ENCODE results near the gene CADPS.

CADPS gene

GRCh38 chr3:62727536-62727935 is 147.7 kb downstream of the CADPS start:
- no peak overlapping the region for H3K27ac ChIP-seq
- no peak for TF ChIP-seq ZFX (IDR thresholded peaks at IDR 0.05)
- no peak for TF ChIP-seq CTCF (conservative IDR thresholded peaks at IDR 0.05)

- TF ChIP-seq CTCF (conservative IDR thresholded peaks at IDR 0.05): no peak
- TF ChIP-seq ZFX (IDR thresholded peaks at IDR 0.05): no peak
- no peak overlapping the region for H3K27ac ChIP-seq
These were observed 150.7 kb downstream of the CADPS start for GRCh38 chr3:62724503-62724902.

DNA sequence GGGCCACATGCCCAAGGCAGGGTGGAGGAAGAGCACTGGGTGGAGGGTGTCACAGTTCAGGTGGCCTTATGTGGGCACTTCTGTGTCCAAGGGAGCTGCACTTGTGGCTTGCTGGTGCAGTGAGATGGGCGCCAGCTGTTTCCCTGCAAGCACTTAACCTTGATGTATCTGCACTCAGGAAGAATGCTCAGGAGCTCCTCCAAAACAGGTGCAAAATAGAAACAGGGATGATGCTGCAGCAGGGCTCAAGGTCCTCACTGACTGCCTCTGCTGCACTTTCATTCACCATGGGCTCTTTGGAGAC is 151.3 kb downstream of the CADPS start:
- TF ChIP-seq ZFX (IDR thresholded peaks at IDR 0.05): no peak
- TF ChIP-seq CTCF (conservative IDR thresholded peaks at IDR 0.05): no peak
- H3K27ac ChIP-seq: no peak overlapping the region

DNA sequence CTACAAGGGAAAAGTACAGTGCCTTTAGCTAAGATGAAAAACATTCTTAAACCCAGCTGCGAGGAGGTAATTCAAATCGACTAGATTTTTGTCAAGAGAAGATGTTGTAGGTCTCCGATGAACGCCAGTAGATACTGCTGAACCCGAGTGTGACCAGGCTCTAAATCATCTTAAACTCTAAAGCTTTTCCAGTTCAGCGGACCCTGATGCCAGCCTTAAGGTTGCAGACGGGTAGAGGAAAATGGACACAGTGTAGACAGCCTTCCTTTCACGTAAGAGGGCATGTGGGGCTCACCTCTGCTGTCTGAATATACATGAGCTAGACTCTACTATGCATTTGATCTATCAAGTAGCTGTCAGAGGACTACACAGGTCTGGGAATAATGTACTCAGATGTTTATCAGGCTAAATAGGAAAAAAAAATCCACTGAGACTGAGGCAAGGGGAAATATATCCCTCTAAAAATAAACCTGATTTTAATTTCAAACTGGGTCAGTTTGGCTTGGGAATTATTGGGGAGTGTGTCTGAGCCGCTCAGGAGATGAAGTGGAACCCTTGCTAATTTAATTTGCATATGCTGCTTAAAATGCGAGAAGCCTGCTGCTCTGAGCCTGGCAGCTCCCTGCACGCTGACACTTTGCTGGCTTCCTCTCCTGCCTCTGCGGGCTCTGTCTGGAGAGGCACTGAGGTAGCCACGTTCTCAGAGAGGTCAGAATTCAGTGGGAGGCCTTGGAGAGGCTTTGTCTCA is 151.9 kb downstream of the CADPS start:
- H3K27ac ChIP-seq: no peak overlapping the region
- no peak for TF ChIP-seq ZFX (IDR thresholded peaks at IDR 0.05)
- TF ChIP-seq CTCF (conservative IDR thresholded peaks at IDR 0.05): no peak

GRCh38 chr3:62722344-62722743 is 152.9 kb downstream of the CADPS start:
- TF ChIP-seq CTCF (conservative IDR thresholded peaks at IDR 0.05) (no peak), ZFX (IDR thresholded peaks at IDR 0.05) (no peak)
- no peak overlapping the region for H3K27ac ChIP-seq

- H3K27ac ChIP-seq: no peak overlapping the region
- TF ChIP-seq CTCF (conservative IDR thresholded peaks at IDR 0.05) (no peak), ZFX (IDR thresholded peaks at IDR 0.05) (no peak)
These were observed 156.5 kb downstream of the CADPS start for GRCh38 chr3:62718515-62719320.

DNA sequence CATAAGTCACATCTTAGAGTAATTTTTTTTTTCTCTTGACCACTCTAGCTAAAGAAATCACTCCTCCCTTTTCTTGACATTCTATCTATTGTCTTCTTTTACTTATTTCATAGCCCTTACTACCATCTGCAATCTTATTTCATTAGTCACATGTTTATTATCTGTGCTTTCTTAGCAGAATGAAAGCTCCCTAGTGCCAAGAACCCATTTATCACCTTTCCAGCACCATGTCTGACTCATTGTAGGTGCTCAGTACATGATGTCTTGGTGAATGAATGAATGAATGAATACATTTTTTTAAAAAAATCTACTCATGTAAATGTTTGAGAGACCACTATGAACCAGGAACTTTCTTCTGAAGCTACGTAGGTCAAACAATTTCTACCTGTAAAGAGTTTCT is 157.2 kb downstream of the CADPS start:
- H3K27ac ChIP-seq: no peak overlapping the region
- TF ChIP-seq ZFX (IDR thresholded peaks at IDR 0.05) (no peak), CTCF (conservative IDR thresholded peaks at IDR 0.05) (no peak)
